ENCODE measurements around the gene NLRC3.
A peak's percentile ranks its signal among the peaks of the same experiment; 100 is the strongest.
"Not testable (repeated sequence)": the region's sequence is repeated elsewhere in the genome, so short reads cannot be mapped to it uniquely, and the experiment has no call there.

NLRC3 gene

DNA sequence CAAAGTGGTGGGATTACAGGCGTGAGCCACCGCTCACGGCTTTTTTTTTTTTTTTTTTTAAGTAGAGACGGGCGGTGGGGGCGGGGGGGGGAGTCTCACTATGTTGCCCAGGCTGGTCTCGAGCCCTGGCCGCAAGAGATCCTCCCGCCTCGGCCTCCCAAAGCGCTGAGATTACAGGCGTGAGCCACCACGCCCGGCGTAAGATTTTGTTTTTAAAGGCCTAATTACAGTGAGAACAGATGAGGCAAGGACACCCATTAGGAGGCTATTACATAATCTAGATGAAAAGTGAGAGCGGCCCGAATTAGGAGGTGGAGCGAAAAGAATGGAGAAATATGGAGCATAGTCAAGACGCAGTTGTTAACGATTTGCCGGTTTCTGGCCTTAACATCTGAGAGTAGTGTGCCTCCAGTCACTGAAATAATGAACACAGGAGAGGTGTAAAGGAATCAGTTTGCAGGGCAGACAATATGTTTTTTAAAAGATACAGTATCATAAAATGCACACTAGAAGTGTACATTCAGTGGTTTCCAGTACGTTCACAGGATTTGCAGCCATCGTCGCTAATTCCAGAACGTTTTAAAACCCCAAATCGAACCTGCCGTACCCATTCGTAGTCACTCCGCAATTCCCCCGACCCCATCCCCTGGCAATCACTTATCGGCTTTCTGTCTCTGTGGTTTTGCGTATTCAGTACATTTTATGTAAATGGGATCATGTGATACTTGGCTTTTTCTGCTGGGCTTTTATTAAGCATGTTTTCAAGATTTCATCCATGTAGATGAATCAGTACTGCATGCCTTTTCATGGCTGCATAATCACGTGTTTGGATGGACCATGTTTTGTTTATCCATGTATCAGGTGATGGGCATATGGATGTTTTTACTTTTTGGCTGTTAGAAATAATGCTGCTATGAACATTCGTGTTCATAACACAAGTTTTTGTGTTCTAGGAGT, 35.6 kb upstream of the NLRC3 start:
- no peak for TF ChIP-seq CTCF (IDR thresholded peaks at IDR 0.05; ENCODE audit: insufficient read depth, low read length, missing control alignments)
- POLR2A ChIA-PET: no interaction called here
- H3K4me3 ChIP-seq (ENCODE audit: low read depth, low read length): peak overlapping the region; percentile 96
- CTCF ChIA-PET: interaction anchor here (1.3 kb wide), 1 partner anchor 78 kb away, joined by 3 read pairs; no protein-coding TSS in a partner anchor
- no peak for DNase-seq (ENCODE audit: low read depth, low spot score)

GRCh38 chr16:3611146-3611975, 34.2 kb upstream of the NLRC3 start, which contains the start of gene SLX4:
SLX4 (minus strand) TSS chr16:3611606; CDS start chr16:3608964, 2,642 bp downstream.
- H3K4me3 ChIP-seq (ENCODE audit: low read depth, low read length): peak within 1 kb of the TSS; percentile 96
- ChIA-PET POLR2A (no interaction called here), CTCF (interaction anchor here (1.0 to 1.3 kb wide), 2 partner anchors 79 to 372 kb away, joined by 3 read pairs; no protein-coding TSS in a partner anchor)
- peak; percentile 7 for DNase-seq (ENCODE audit: low read depth, low spot score)
- TF ChIP-seq CTCF (IDR thresholded peaks at IDR 0.05; ENCODE audit: insufficient read depth, low read length, missing control alignments): no peak

DNA sequence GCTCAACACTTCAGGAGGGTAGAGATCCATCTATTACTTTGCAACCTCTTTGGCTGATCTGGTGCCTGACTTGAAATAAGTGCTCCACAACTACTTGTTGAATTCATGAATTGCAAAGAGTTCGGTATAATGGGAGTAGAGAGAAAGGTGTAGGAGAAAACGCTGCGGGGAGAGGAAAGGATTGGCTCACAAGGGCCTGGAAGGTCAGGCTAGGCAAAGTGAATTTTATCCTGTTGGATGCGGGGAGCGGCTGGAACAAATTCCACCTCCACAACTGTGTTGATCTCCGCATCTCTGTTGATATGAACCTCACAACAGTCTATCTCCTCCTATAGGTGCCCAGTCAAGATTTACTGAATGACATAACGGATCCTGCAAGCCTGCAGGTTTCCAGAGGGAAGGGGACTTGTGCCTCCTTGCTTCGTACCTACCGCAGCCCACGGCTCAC, 33.5 kb upstream of the NLRC3 start:
- ChIA-PET POLR2A (no interaction called here), CTCF (no interaction called here)
- no peak for DNase-seq (ENCODE audit: low read depth, low spot score)
- TF ChIP-seq CTCF (IDR thresholded peaks at IDR 0.05; ENCODE audit: insufficient read depth, low read length, missing control alignments): no peak
- peak overlapping the region; percentile 88 for H3K4me3 ChIP-seq (ENCODE audit: low read depth, low read length)

- DNase-seq (ENCODE audit: low read depth, low spot score): no peak
- CTCF ChIA-PET: no interaction called here
- POLR2A ChIA-PET: no interaction called here
Observed at GRCh38 chr16:3609895-3610697, 32.9 kb upstream of the NLRC3 start.

DNA sequence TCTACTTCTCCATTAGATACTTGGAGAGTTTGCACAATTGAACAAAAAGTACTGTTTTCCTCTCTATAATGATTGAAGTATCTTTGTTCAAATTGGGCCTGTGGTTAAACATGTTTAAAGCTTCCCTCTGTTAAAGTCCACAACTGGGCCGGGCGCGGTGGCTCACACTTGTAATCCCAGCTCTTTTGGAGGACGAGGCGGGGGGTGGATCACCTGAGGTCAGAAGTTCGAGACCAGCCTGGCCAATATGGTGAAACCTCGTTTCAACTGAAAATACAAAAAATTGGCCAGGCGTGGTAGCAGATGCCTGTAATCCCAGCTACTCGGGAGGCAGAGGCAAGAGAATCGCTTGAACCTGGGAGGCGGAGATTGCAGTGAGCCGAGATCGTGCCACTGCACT, 31.8 kb upstream of the NLRC3 start:
- POLR2A ChIA-PET; DNase-seq (ENCODE audit: low read depth, low spot score); H3K4me3 ChIP-seq (ENCODE audit: low read depth, low read length); CTCF ChIA-PET: not testable (repeated sequence)

More at GRCh38 chr16:3609895-3610697, 32.9 kb upstream of the NLRC3 start:
- peak overlapping the region; percentile 88 for H3K4me3 ChIP-seq (ENCODE audit: low read depth, low read length)
- TF ChIP-seq CTCF (IDR thresholded peaks at IDR 0.05; ENCODE audit: insufficient read depth, low read length, missing control alignments): no peak

DNA sequence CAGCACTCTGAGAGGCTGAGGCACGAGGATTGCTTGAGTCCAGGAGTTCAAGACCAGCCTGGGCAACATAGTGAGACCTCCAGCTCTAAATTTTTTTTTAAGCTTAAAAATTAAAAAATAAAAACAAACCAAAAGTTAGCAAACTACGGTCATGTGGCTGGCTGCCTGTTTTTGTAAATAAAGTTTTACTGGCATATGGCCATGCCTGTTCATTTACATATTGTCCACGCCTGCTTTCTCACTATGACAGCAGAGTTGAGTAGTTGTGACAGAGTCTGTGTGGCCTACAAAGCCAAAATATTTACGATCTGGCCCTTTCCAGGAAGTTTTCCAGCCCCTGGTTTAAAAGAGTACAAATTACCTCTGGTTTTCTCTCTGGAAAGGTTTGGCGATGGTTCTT, 30.9 kb upstream of the NLRC3 start:
- POLR2A ChIA-PET: no interaction called here
- CTCF ChIA-PET: no interaction called here
- H3K4me3 ChIP-seq (ENCODE audit: low read depth, low read length): no peak overlapping the region
- TF ChIP-seq CTCF (IDR thresholded peaks at IDR 0.05; ENCODE audit: insufficient read depth, low read length, missing control alignments): no peak
- DNase-seq (ENCODE audit: low read depth, low spot score): no peak
